IMR-90 (cell line): ENCODE measurements around the gene SECTM1. TPM values are rescaled to one million over a fixed set of nuclear protein-coding genes. Genes with fewer than 3 reads are reported as not detected.

ENCODE experiments used
- ATAC-seq: fragments of 200-7000 bp; cut with Tn5 transposase; 2 replicates; pipeline ENCODE4 v1.9.1; 2020; ENCODE audit warnings: low read depth, mild to moderate bottlenecking, moderate library complexity
- BruUV-seq: library from RNA; stranded (reverse); fragments of 400-500 nt; replicated peaks from 2 replicates; lab custom pipeline; 2021; lab: Mats Ljungman, UMichigan
- CTCF ChIA-PET: fragments of 300-600 bp; formaldehyde crosslinking; extraction: SDS; loops from one replicate; lab custom pipeline; 2021; ENCODE audit warnings: antibody characterized with exemption; lab: Yijun Ruan, JAX
- POLR2A ChIA-PET: fragments of 300-600 bp; sonication (Branson Sonifier 250); formaldehyde crosslinking; loops from one replicate; lab custom pipeline; 2022; ENCODE audit warnings: antibody characterized with exemption; ENCODE audit not compliant: unreplicated experiment; lab: Charles Lee
- DNase-seq: peaks from one replicate; pipeline ENCODE4 v3.0.0; 2013
- H2AFZ ChIP-seq: replicated peaks from 2 replicates; pipeline ENCODE3; 2013; ENCODE audit warnings: low read length, mild to moderate bottlenecking; ENCODE audit not compliant: poor library complexity
- H2AK5ac ChIP-seq: 2 replicates; pipeline ENCODE4 v1.6.1; 2013; ENCODE audit warnings: low read depth, low read length, inconsistent platforms
- H2AK9ac ChIP-seq: replicated peaks from 2 replicates; pipeline ENCODE3; 2013; ENCODE audit warnings: mild to moderate bottlenecking, low read depth, low read length, moderate library complexity; ENCODE audit not compliant: poor library complexity
- H2BK120ac ChIP-seq: 2 replicates; pipeline ENCODE4 v1.6.1; 2013; ENCODE audit warnings: low read depth, low read length, inconsistent platforms
- H2BK15ac ChIP-seq: 3 replicates; pipeline ENCODE4 v1.6.1; 2013; ENCODE audit warnings: low read depth, low read length, inconsistent platforms
- H2BK20ac ChIP-seq: 2 replicates; pipeline ENCODE4 v1.6.1; 2013; ENCODE audit warnings: low read depth, mild to moderate bottlenecking, inconsistent platforms, low read length, moderate library complexity
- H2BK5ac ChIP-seq: 2 replicates; pipeline ENCODE4 v1.6.1; 2013; ENCODE audit warnings: mild to moderate bottlenecking, low read depth, low read length, inconsistent platforms; ENCODE audit not compliant: poor library complexity, severe bottlenecking
- H3K14ac ChIP-seq: replicated peaks from 2 replicates; pipeline ENCODE4 v1.6.1; 2013; ENCODE audit warnings: low read depth, low read length, inconsistent platforms
- H3K18ac ChIP-seq: 2 replicates; pipeline ENCODE4 v1.6.1; 2013; ENCODE audit warnings: low read depth, low read length, control low read depth
- H3K23ac ChIP-seq: 2 replicates; pipeline ENCODE4 v1.6.1; 2013; ENCODE audit warnings: low read depth, low read length, inconsistent platforms
- H3K27ac ChIP-seq: 2 replicates; pipeline ENCODE4 v1.5.1; 2013; ENCODE audit warnings: mild to moderate bottlenecking, control low read depth, low read length; ENCODE audit not compliant: insufficient read depth
- H3K27me3 ChIP-seq: 2 replicates; pipeline ENCODE4 v1.6.1; 2013; ENCODE audit warnings: low read length; ENCODE audit not compliant: control insufficient read depth, insufficient read depth
- H3K36me3 ChIP-seq: 2 replicates; pipeline ENCODE4 v1.6.1; 2013; ENCODE audit warnings: low read length, mixed read lengths; ENCODE audit not compliant: control insufficient read depth, insufficient read depth
- H3K4ac ChIP-seq: 2 replicates; pipeline ENCODE4 v1.6.1; 2013; ENCODE audit warnings: low read depth, low read length, inconsistent platforms
- H3K4me1 ChIP-seq: 2 replicates; pipeline ENCODE4 v1.6.1; 2013; ENCODE audit warnings: low read length, mixed read lengths; ENCODE audit not compliant: control insufficient read depth, insufficient read depth
- H3K4me2 ChIP-seq: 2 replicates; pipeline ENCODE4 v1.6.1; 2013; ENCODE audit warnings: low read depth, mild to moderate bottlenecking, control low read depth, low read length, moderate library complexity
- H3K4me3 ChIP-seq: 2 replicates; pipeline ENCODE4 v1.5.1; 2013; ENCODE audit warnings: low read depth, mild to moderate bottlenecking, control low read depth, low read length, moderate library complexity; ENCODE audit not compliant: insufficient read depth
- H3K56ac ChIP-seq: 2 replicates; pipeline ENCODE4 v1.6.1; 2013; ENCODE audit warnings: low read length, inconsistent platforms; ENCODE audit not compliant: insufficient read depth; ENCODE audit errors: extremely low read depth
- H3K79me1 ChIP-seq, 2 experiments: 2 replicates each; pipeline ENCODE4 v1.6.1; 2013; ENCODE audit warnings: low read length in 2 of 2, inconsistent platforms in 1 of 2, low read depth in 1 of 2
- H3K9ac ChIP-seq: 2 replicates; pipeline ENCODE4 v1.6.1; 2013; ENCODE audit warnings: low read depth, low read length, control low read depth
- H3K9me1 ChIP-seq: 2 replicates; pipeline ENCODE4 v1.6.1; 2013; ENCODE audit warnings: low read length, inconsistent platforms; ENCODE audit not compliant: insufficient read depth
- H3K9me3 ChIP-seq: 2 replicates; pipeline ENCODE4 v1.6.1; 2013; ENCODE audit warnings: low read length; ENCODE audit not compliant: control insufficient read depth, insufficient read depth
- H4K20me1 ChIP-seq: 2 replicates; pipeline ENCODE4 v1.6.1; 2013; ENCODE audit warnings: low read length, inconsistent platforms; ENCODE audit not compliant: insufficient read depth
- H4K5ac ChIP-seq: 2 replicates; pipeline ENCODE4 v1.6.1; 2013; ENCODE audit warnings: mild to moderate bottlenecking, low read depth, low read length, control low read depth
- H4K8ac ChIP-seq, 2 experiments: 2 replicates each; pipeline ENCODE4 v1.6.1; 2013; ENCODE audit warnings: low read depth in 2 of 2, low read length in 2 of 2, control low read depth in 1 of 2, inconsistent platforms in 1 of 2
- H4K91ac ChIP-seq: 2 replicates; pipeline ENCODE4 v1.6.1; 2013; ENCODE audit warnings: low read depth, low read length, inconsistent platforms; ENCODE audit not compliant: insufficient read depth
- BHLHE40 ChIP-seq: fragments of 150-350 bp; IDR thresholded peaks from 2 replicates; pipeline ENCODE4 v1.6.1; 2016; ENCODE audit warnings: mild to moderate bottlenecking, low read depth, low read length
- MAFK ChIP-seq: IDR thresholded peaks from 2 replicates; pipeline ENCODE4 v1.6.1; 2012; ENCODE audit warnings: low read depth, low read length, improper control_type of control experiment
- MXI1 ChIP-seq: IDR thresholded peaks from 2 replicates; pipeline ENCODE4 v1.6.1; 2012; ENCODE audit warnings: low read depth, mild to moderate bottlenecking, low read length, moderate library complexity, borderline replicate concordance
- POLR2A ChIP-seq: IDR thresholded peaks from 2 replicates; pipeline ENCODE4 v1.6.1; 2012; ENCODE audit warnings: mild to moderate bottlenecking, low read depth, low read length
- RAD21 ChIP-seq: IDR thresholded peaks from 2 replicates; pipeline ENCODE4 v1.6.1; 2012; ENCODE audit warnings: low read length, improper control_type of control experiment
- RFX5 ChIP-seq: IDR thresholded peaks from 2 replicates; pipeline ENCODE4 v1.8.0; 2012; ENCODE audit warnings: low read depth, mild to moderate bottlenecking, low read length, moderate library complexity
- USF2 ChIP-seq: fragments of 150-350 bp; IDR thresholded peaks from 2 replicates; pipeline ENCODE4 v1.6.1; 2017; ENCODE audit warnings: mild to moderate bottlenecking, antibody characterized with exemption, low read length, low read depth
- WGBS, 2 experiments: methylation state at CpG; one replicate each; pipeline versions ENCODE4 v1.1.5 to v1.1.7; 2013; ENCODE audit warnings: missing lambda C conversion rate in 2 of 2; ENCODE audit not compliant: insufficient read length in 1 of 2; ENCODE audit errors: extremely low coverage in 2 of 2; 5-methylcytosine and 5-hydroxymethylcytosine counted together
- dilution Hi-C: fragments of 300-500 bp; cut with HindIII; formaldehyde crosslinking; loops from one replicate; pipeline ENCODE4 v1.14.3; 2018; ENCODE audit warnings: low sequenced_read_pairs; ENCODE audit not compliant: unreplicated experiment
- in situ Hi-C: fragments of 300-500 bp; cut with MboI; formaldehyde crosslinking; loops from 3 replicates; pipeline ENCODE4 v1.14.3; 2019; ENCODE audit warnings: low sequenced_read_pairs, inconsistent platforms, mixed read lengths
- intact Hi-C: fragments of 100-400 bp; cut with micrococcal nuclease; formaldehyde crosslinking; loops from 2 replicates; pipeline ENCODE4 v1.10.0; 2022
- polyA plus RNA-seq, 3 experiments: library from polyadenylated mRNA; depleted of rRNA; stranded (reverse); fragments of >200 nt; gene quantifications; 2 replicates each; pipeline ENCODE4 v1.2.3, GENCODE V29; 2012; ENCODE audit warnings: low replicate concordance in 1 of 3
- total RNA-seq: library from RNA; depleted of rRNA; stranded (reverse); fragments of >200 nt; gene quantifications from 2 replicates; pipeline ENCODE4 v1.2.3, GENCODE V29; 2012
- TF ChIP-seq, protein P1 (sequence below): conservative IDR thresholded peaks from 2 replicates; pipeline ENCODE4 v1.5.1; 2012; ENCODE audit warnings: mild to moderate bottlenecking, low read depth, low read length, improper control_type of control experiment

The SECTM1 gene
- total and polyA plus RNA-seq, 2 of the 4 experiments (the other 2 are of a cell fraction): 2.3 to 4.4 TPM

DNA sequence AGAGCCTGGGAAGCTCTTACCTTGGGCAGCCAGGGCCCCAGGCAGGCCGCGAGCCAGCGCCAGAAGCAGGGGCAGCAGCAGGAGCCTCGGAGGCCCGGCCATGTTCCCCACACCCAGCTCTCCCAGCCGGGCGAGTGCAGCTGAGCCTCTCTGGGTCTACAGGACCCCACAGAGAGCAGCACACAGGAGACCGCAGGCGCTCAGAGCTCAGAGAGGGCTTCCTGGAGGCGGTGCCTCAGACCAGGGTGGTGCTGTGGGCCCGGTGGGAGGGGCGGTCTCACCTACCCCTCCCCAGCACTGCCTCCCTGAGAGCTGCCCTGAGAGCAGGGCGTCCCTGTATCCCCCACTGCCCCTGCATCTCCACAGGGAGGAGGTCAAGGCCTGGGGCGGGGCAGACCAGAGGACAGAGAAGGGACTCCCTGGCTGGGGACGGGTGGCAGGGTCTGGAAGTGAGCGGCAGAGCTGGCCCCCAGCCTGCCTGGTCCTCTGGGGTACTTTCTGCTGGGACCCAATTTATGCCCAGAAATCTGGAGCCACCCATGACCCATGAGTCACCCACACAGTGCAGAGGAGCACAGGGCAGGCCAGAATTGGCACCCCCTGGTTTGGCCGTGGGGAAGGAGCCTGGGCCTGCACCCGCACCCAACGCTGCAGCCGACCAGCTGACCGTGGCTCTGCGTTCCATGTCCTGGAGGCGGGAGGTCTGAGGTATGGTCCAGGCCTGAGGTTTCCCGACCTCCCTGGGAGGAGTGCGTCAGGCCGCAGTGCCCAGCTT is 16.0 kb downstream of the SECTM1 start, which contains the start of gene CD7:
CD7 (minus strand) TSS at position 215 of the 775 bp plus-strand sequence; CDS start at position 102, 113 bp downstream.
- Histone ChIP-seq H3K4me3 (no peak within 1 kb of the TSS), H2AFZ (no peak within 1 kb of the TSS), H3K14ac (no peak within 1 kb of the TSS), H2BK5ac (no peak within 1 kb of the TSS), H4K8ac (no peak within 1 kb of the TSS), H3K4me2 (no peak within 1 kb of the TSS), H3K23ac (no peak within 1 kb of the TSS), H3K4me1 (no peaks in the 10 kb centered on the region), H3K79me1 (no peaks in the 10 kb centered on the region), H2BK20ac (no peak within 1 kb of the TSS), H3K9me3 (no peaks in the 10 kb centered on the region), H2BK120ac (no peak within 1 kb of the TSS), H3K27me3 (peaks cover 36% of the 10 kb centered on the region), H3K18ac (no peak within 1 kb of the TSS), H3K9ac (no peak within 1 kb of the TSS), H3K56ac (no peak within 1 kb of the TSS), H2AK5ac (no peak within 1 kb of the TSS), H4K5ac (no peak within 1 kb of the TSS), H2BK15ac (no peak within 1 kb of the TSS), H3K9me1 (peaks cover 7% of the 10 kb centered on the region; the same call in 1 of the 2 replicates), H3K4ac (no peak within 1 kb of the TSS), H3K36me3 (no peaks in the 10 kb centered on the region), H4K20me1 (no peaks in the 10 kb centered on the region; the same call in 1 of the 2 replicates), H4K91ac (no peak within 1 kb of the TSS), H3K27ac (no peak within 1 kb of the TSS), H2AK9ac (peak within 1 kb of the TSS; percentile 16)
- no TSS peak for BruUV-seq
- POLR2A ChIA-PET: no interaction called here
- in situ Hi-C loops (no loop called here), dilution Hi-C loops (no loop called here), intact Hi-C loops (no loop called here)
- TF ChIP-seq RFX5: no peak
- TF ChIP-seq, protein P1, sequence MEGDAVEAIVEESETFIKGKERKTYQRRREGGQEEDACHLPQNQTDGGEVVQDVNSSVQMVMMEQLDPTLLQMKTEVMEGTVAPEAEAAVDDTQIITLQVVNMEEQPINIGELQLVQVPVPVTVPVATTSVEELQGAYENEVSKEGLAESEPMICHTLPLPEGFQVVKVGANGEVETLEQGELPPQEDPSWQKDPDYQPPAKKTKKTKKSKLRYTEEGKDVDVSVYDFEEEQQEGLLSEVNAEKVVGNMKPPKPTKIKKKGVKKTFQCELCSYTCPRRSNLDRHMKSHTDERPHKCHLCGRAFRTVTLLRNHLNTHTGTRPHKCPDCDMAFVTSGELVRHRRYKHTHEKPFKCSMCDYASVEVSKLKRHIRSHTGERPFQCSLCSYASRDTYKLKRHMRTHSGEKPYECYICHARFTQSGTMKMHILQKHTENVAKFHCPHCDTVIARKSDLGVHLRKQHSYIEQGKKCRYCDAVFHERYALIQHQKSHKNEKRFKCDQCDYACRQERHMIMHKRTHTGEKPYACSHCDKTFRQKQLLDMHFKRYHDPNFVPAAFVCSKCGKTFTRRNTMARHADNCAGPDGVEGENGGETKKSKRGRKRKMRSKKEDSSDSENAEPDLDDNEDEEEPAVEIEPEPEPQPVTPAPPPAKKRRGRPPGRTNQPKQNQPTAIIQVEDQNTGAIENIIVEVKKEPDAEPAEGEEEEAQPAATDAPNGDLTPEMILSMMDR: no peak
- TF ChIP-seq BHLHE40: no peak
- no peak for TF ChIP-seq MXI1
- TF ChIP-seq USF2: no peak
- no peak for TF ChIP-seq MAFK
- TF ChIP-seq POLR2A: no peak
- no peak for TF ChIP-seq RAD21
- ATAC-seq (no peak), DNase-seq (no peak)
- CTCF ChIA-PET: interaction anchor here (0.5 kb wide), 1 partner anchor 9 kb away, joined by 4 read pairs; no protein-coding TSS in a partner anchor
- WGBS, 2 experiments: 100% methylated on average over 2 of the region's 26 CpGs; no CpG with 5 or more reads in 1 of the 2 experiments
